OCI-M2 (cell line): ENCODE measurements around the gene RDH5.

Experiments
- DNase-seq: peaks from one replicate; lab custom pipeline; 2025; ENCODE audit not compliant: unreplicated experiment; lab: John Stamatoyannopoulos, UW

Gene RDH5

GRCh38 chr12:55696141-55696540 lies 24.1 kb upstream of the RDH5 start:
- DNase-seq, result no peak

DNA sequence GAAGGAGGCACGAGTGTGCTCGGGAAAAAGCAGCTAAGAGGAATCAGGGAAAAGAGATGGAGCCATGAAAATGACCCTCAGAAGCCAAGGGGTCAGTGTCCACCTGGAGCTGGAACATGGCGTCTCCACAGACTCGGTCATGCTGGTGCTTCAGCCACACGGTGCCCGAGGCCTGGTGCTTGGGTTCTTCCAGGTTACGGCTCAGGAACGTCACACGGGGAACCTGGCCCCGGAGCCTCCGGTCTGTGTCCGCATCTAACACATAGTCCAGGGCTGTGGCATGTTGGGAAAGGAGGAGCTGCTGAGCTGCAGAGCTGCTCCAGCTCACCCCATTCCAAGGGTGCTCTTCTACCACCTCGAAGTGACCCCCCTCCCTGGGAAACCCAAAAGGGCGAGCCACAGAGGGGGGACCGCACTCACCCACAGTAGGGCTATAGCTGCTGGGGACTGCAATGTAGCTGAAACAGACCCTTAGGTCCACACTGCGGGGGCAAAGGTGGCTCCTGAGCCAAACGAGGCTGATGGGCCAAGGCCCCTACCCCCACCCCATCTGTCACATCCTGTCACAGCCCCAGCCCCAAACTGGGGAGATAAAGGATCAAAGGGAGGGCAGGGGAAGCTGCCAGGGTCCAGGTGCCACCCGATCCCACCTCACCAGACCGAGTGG lies 23.3 kb upstream of the RDH5 start:
- DNase-seq, result no peak

DNA sequence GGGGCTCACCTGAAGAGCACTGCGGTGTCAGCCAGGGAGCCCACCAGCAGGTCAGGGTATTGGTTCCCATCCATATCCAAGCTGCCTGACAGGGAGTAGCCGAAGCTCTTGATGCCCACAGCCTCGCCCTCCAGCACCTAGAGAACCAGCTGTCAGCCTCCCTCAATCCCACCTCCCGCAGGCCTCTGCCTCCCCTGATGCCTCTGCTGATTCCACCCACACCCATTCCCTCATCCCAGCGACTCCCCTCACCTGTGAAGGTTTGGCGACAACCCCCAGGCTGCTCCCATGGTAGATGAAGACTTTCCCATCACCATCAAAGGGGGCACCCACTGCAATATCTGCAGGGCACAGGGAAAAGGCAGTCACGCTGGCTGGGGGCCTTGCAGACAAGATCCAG lies 22.5 kb upstream of the RDH5 start:
- DNase-seq, result no peak

DNA sequence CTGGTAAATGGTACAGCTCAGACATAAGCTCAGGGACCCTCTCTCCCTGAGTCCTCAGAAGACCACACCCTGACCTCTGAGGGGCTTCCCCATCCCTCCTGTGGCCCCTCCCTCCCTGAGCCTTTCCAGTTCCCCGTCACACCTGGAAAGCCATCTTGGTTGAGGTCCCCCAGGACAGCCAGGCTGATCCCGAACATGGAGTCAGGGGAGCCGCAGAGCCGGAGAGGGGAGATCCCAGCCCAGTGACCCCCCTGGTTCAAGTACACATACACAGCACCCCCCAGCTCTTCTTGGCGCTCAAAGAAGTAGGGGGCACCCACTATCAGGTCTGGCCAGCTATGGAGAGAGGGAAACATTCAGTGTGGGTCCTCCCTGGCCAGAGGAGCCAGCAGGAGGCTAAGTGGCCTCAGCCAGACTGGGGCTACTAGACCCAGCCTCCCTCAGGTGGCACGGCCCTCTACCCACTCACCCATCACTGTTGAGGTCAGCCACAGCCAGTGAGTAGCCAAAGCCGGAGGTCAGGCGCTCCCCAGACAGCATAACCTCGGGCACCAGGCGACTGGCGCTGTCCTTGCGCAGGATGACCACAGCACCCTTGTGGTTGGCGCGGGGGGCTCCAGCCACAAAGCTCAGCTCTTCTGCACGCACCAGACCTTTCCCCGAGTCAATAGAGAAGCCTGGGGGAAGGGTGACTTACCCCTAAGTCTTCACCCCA lies 21.8 kb upstream of the RDH5 start:
- no peak for DNase-seq

GRCh38 chr12:55698965-55699364 lies 21.2 kb upstream of the RDH5 start:
- no peak for DNase-seq

- no peak for DNase-seq
Measured at GRCh38 chr12:55699471-55700055, 20.6 kb upstream of the RDH5 start.

DNA sequence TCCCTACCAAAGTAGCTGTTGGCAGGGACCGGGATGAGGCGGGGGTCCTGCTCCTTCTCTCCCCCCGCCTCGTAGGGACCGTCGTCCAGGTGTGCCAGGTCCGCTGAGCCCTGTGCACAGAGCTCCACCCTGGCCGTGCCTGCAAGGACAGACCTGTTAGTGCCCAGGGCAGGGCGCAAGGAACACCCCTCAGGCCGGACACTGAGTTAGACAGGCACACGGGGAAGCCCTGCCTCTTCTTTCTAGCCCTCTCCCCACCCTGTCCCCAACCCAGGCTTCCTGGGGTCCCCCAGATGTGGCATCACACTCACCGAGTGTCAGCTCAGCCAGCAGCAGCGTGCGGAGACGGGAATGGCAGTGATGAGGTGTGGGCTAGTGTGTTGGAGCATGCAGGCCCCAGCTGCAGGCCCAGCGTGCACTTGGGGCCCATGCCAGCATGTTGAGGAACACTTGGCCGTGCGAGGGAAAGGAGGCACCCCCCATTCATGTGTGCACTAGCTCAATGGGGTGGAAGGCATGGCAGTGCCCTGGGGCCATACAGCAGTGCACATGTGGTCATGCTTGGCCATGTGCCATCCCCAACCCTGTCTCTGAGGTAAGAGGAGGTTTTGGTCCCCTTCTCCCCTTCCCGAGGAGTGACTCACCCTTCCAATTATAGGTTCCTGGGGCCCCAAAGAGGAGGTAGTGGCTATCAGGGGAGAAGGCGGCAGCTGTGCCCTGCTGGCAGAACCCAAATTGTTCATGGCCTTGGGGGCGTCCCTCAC lies 19.8 kb upstream of the RDH5 start:
- no peak for DNase-seq

GRCh38 chr12:55702861-55703260 lies 17.3 kb upstream of the RDH5 start:
- no peak for DNase-seq

- no peak for DNase-seq
Measured at GRCh38 chr12:55703288-55703687, 16.9 kb upstream of the RDH5 start.

GRCh38 chr12:55703901-55704761 lies 16.1 kb upstream of the RDH5 start:
- no peak for DNase-seq

- DNase-seq, result no peak
Measured at GRCh38 chr12:55704824-55705718, 15.1 kb upstream of the RDH5 start.

GRCh38 chr12:55705782-55706402 lies 14.3 kb upstream of the RDH5 start:
- DNase-seq, result no peak

DNA sequence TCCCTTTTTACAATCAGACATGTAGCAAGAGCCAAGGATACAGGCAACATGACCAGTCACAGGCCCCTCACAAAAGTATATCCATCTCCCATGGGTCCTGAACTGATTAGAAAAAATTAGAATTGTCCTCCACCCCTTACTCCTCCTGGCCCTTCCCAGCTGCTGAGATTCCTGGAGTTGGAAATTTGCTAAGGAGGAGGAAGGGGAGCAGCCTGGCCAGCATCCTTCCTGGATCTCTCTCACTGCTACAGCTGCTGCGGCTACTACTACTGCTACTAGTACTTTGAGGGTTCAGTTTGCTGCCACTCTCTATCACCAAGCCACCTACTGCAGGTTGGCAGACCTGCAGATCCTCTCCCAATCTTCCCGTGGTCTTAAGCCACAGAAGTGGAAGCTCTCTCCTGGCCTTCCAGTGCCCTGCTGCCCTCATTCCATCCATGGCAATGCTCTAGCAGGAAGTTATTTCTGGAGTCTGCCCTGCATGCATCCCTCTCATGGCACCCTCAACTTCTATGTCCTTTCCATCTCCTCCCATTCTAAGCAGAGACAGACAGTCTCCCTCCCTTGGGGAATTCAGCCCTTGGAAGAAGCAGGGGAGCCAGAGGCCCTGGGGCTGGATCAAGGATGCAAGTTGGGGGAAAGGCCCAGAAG lies 13.5 kb upstream of the RDH5 start:
- DNase-seq, result no peak

DNA sequence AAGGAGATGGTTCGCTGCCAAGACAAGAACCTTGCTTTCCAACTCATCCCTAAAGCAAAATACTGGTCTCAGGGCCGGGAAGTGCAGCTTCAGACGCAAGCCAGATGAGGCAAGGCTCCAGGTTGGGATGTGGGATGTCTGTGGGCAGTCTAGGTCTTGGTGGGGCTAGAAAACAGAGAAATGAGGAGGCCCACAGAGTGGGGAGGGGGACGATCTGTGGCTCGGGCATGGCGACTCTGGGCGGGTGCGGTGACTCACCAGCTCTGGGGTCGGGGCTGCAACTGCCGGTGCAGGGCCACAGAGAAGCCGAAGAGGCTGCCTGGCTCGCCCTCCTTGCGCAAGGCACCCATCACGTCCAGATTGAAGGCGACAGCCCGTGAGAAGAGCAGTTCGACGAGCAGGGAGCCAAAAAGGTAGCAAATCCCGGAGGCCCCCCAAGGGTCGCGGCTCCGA lies 12.9 kb upstream of the RDH5 start:
- no peak for DNase-seq

GRCh38 chr12:55707841-55708694 lies 12.1 kb upstream of the RDH5 start, which contains the start of gene ITGA7:
Gene ITGA7, minus strand, starts transcription at chr12:55707904. Its CDS starts 222 bp downstream, at chr12:55707682.
- no peak for DNase-seq

DNA sequence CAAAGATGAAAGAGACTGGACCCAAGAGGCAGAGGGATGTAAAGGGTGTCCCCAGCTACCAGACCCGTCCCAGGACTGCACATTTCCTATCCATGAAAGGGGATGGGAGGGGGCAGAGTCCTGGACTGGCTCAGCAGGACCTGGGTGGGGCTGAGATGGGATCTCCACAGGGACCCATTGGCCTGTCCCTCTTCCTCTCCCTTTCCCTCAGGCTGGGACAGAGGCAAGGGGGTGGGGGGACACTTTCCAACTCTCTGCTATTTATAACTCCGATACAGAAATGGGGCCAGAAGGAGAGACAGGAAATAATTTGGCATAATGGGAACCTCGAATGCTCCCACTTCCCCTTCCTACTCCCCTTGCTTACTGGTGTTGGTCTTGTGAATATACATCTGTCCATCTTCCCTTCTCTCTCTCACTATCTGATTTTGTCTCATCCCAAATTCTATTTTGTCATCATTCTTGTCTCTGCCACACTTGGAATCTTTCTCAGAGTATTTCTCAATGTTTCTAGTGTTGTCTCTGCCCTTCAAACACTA lies 11.4 kb upstream of the RDH5 start:
- DNase-seq, result no peak

- DNase-seq, result no peak
Measured at GRCh38 chr12:55711786-55712553, 8.2 kb upstream of the RDH5 start.
